Liver (tissue), 9 donors: ENCODE data around the gene NAXE. TPM values are rescaled to one million over a fixed set of nuclear protein-coding genes. Genes with fewer than 3 reads are reported as not detected.

Experiments used
- DNase-seq: peaks from one replicate; pipeline ENCODE4 v3.0.0-alpha.2; 2017; ENCODE audit warnings: low spot score
- H3K27ac ChIP-seq, 2 donors: one replicate each; pipeline ENCODE4 v1.7.0; 2013; ENCODE audit warnings: inconsistent platforms in 2 of 2, low read length in 2 of 2, control low read depth in 1 of 2, low read depth in 1 of 2, mild to moderate bottlenecking in 1 of 2
- H3K27me3 ChIP-seq, 4 donors: one replicate each; pipeline versions ENCODE4 v1.6.1 to v1.7.0; 2013; ENCODE audit warnings: low read length in 3 of 4, inconsistent platforms in 1 of 4, mild to moderate bottlenecking in 1 of 4, moderate library complexity in 1 of 4; ENCODE audit not compliant: control insufficient read depth in 4 of 4, insufficient read depth in 4 of 4
- H3K36me3 ChIP-seq, 4 donors: one replicate each; pipeline versions ENCODE4 v1.6.1 to v1.7.0; 2013; ENCODE audit warnings: low read length in 3 of 4, mild to moderate bottlenecking in 3 of 4, low read depth in 1 of 4, moderate library complexity in 1 of 4; ENCODE audit not compliant: control insufficient read depth in 4 of 4, insufficient read depth in 3 of 4
- H3K4me1 ChIP-seq, 4 donors: one replicate each; pipeline versions ENCODE4 v1.6.1 to v1.7.0; 2013; ENCODE audit warnings: low read length in 3 of 4, mild to moderate bottlenecking in 3 of 4, moderate library complexity in 1 of 4; ENCODE audit not compliant: control insufficient read depth in 4 of 4, insufficient read depth in 4 of 4
- H3K4me3 ChIP-seq, 3 donors: one replicate each; pipeline versions ENCODE4 v1.6.1 to v1.7.0; 2013; ENCODE audit warnings: low read length in 3 of 3, control low read depth in 1 of 3, low read depth in 1 of 3, mild to moderate bottlenecking in 1 of 3
- H3K9ac ChIP-seq, 2 donors: one replicate each; pipeline ENCODE4 v1.7.0; 2013; ENCODE audit warnings: low read length in 2 of 2, mild to moderate bottlenecking in 2 of 2, moderate library complexity in 2 of 2, control low read depth in 1 of 2, low read depth in 1 of 2
- H3K9me3 ChIP-seq, 4 donors: one replicate each; pipeline versions ENCODE4 v1.6.1 to v1.7.0; 2013; ENCODE audit warnings: low read length in 3 of 4; ENCODE audit not compliant: control insufficient read depth in 4 of 4
- EGR1 ChIP-seq, 2 donors: IDR thresholded peaks; 2 replicates each; pipeline ENCODE4 v1.6.1; 2016 to 2018; ENCODE audit warnings: antibody characterized with exemption in 2 of 2, low read depth in 2 of 2
- FOXA1 ChIP-seq: IDR thresholded peaks from 2 replicates; pipeline ENCODE4 v1.6.1; 2016; ENCODE audit warnings: antibody characterized with exemption
- FOXA2 ChIP-seq: IDR thresholded peaks from 2 replicates; pipeline ENCODE4 v1.6.1; 2016; ENCODE audit warnings: antibody characterized with exemption
- HNF4A ChIP-seq, 2 donors: conservative IDR thresholded peaks; 2 replicates each; pipeline ENCODE4 v1.6.1; 2016; ENCODE audit warnings: antibody characterized with exemption in 2 of 2, mild to moderate bottlenecking in 2 of 2
- JUND ChIP-seq, 2 donors: IDR thresholded peaks; 2 replicates each; pipeline ENCODE4 v1.6.1; 2016; ENCODE audit warnings: antibody characterized with exemption in 2 of 2
- MAX ChIP-seq: IDR thresholded peaks from 2 replicates; pipeline ENCODE4 v1.6.1; 2016; ENCODE audit warnings: antibody characterized with exemption
- NR2F2 ChIP-seq: IDR thresholded peaks from 2 replicates; pipeline ENCODE4 v1.6.1; 2016; ENCODE audit warnings: antibody characterized with exemption
- RAD21 ChIP-seq, 2 donors: IDR thresholded peaks; 2 replicates each; pipeline ENCODE4 v1.6.1; 2016; ENCODE audit warnings: antibody characterized with exemption in 2 of 2, mild to moderate bottlenecking in 2 of 2
- REST ChIP-seq: IDR thresholded peaks from 2 replicates; pipeline ENCODE4 v1.6.1; 2016; ENCODE audit warnings: antibody characterized with exemption, mild to moderate bottlenecking
- RXRA ChIP-seq, 2 donors: IDR thresholded peaks; 2 replicates each; pipeline ENCODE4 v1.6.1; 2017 to 2018; ENCODE audit warnings: antibody characterized with exemption in 2 of 2, mild to moderate bottlenecking in 1 of 2
- SP1 ChIP-seq: IDR thresholded peaks from 2 replicates; pipeline ENCODE4 v1.6.1; 2018; ENCODE audit warnings: antibody characterized with exemption, mild to moderate bottlenecking
- TAF1 ChIP-seq: conservative IDR thresholded peaks from 2 replicates; pipeline ENCODE4 v1.6.1; 2016; ENCODE audit warnings: antibody characterized with exemption, mild to moderate bottlenecking
- YY1 ChIP-seq: IDR thresholded peaks from 2 replicates; pipeline ENCODE4 v1.6.1; 2016; ENCODE audit warnings: antibody characterized with exemption, mild to moderate bottlenecking
- WGBS: extraction: QIAGEN DNeasy Blood & Tissue Kit; methylation state at CpG from one replicate; pipeline ENCODE4 v1.1.7; 2013; 5-methylcytosine and 5-hydroxymethylcytosine counted together
- polyA plus RNA-seq, 2 donors: library from polyadenylated mRNA; stranded (reverse) in 1 of 2; unstranded in 1 of 2; fragments of 200-250 nt in 1 of 2; fragments of >200 nt in 1 of 2; fragmentation: Nextera tagmentation in 1 of 2; extraction: Ambion mirVana in 1 of 2; gene quantifications; one replicate each; pipeline versions ENCODE4 v1.2.1 to v1.2.3, GENCODE V29; 2013 to 2015
- total RNA-seq, 2 donors: library from RNA; depleted of rRNA; stranded (reverse); fragments of >200 nt; gene quantifications; one replicate each; pipeline ENCODE4 v1.2.3, GENCODE V29; 2014
- TF ChIP-seq, protein P1 (sequence below): IDR thresholded peaks from 2 replicates; pipeline ENCODE4 v1.6.1; 2016; ENCODE audit warnings: antibody characterized with exemption
- TF ChIP-seq, protein P2 (sequence below): IDR thresholded peaks from 2 replicates; pipeline ENCODE4 v1.6.1; 2016; ENCODE audit warnings: antibody characterized with exemption
- donor health status: healthy.
- donor health status: healthy.
- donor health status: healthy.
- donor health status: healthy.
- donor health status: healthy.

Gene NAXE
- total and polyA plus RNA-seq, 4 donors, result 20.6 to 73.8 (median 46.9) TPM

GRCh38 chr1:156572663-156573018, 18.9 kb upstream of the NAXE start:
- H3K4me1 ChIP-seq, result peaks cover 4 to 11% (median 6%) of the 10 kb centered on the region in 4 donors
- no peak for TF ChIP-seq YY1
- TF ChIP-seq, protein P1, sequence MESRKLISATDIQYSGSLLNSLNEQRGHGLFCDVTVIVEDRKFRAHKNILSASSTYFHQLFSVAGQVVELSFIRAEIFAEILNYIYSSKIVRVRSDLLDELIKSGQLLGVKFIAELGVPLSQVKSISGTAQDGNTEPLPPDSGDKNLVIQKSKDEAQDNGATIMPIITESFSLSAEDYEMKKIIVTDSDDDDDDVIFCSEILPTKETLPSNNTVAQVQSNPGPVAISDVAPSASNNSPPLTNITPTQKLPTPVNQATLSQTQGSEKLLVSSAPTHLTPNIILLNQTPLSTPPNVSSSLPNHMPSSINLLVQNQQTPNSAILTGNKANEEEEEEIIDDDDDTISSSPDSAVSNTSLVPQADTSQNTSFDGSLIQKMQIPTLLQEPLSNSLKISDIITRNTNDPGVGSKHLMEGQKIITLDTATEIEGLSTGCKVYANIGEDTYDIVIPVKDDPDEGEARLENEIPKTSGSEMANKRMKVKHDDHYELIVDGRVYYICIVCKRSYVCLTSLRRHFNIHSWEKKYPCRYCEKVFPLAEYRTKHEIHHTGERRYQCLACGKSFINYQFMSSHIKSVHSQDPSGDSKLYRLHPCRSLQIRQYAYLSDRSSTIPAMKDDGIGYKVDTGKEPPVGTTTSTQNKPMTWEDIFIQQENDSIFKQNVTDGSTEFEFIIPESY, result no peak
- TF ChIP-seq SP1, result no peak
- no peak for TF ChIP-seq FOXA2
- no peak for TF ChIP-seq TAF1
- H3K9ac ChIP-seq, result no peak overlapping the region
- no peak overlapping the region for H3K27ac ChIP-seq
- DNase-seq, result no peak
- H3K9me3 ChIP-seq, result no peaks in the 10 kb centered on the region
- 40% methylated on average over 10 of the region's 10 CpGs for WGBS
- peaks cover 0 to 3% (median 0%) of the 10 kb centered on the region in 4 donors for H3K27me3 ChIP-seq
- H3K36me3 ChIP-seq, result no peaks in the 10 kb centered on the region
- peak overlapping the region in 1 of 3 donors; percentile 29 for H3K4me3 ChIP-seq

DNA sequence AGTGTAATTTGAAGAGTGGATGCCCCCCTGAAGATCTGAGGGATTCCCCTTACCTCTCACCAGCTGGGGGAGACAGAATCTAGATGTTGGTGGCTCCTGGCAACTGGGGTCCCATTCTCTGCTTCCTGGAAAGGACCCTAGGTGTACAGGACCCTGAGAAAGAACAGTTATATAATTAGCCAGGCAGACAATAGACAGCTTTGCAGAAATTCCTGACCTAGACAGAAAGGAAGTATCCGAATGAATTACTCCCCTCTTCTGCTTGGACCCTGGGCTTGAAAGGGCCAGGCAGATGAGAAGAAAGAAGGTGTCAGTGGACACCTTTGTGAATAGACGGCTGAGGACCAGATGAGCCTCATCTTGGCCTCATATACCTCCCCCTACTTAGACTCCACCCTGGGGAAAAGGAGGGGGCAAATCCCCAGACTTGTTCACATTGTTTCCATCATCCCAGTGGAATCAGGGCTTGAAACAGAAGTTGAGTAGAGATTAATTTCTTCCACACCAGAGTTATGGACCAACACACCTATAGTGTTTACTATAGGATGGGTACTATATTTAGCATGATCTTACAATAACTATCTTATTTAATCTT, 17.4 kb upstream of the NAXE start:
- TF ChIP-seq SP1, result no peak
- TF ChIP-seq RXRA (IDR thresholded peaks at IDR 0.05), result no peak
- no peak for TF ChIP-seq FOXA1
- no peak for TF ChIP-seq YY1
- no peak for TF ChIP-seq JUND (IDR thresholded peaks at IDR 0.05)
- TF ChIP-seq EGR1 (IDR thresholded peaks at IDR 0.05; ENCODE audit: low read depth in 2 of 2), result no peak
- no peak for TF ChIP-seq HNF4A (conservative IDR thresholded peaks at IDR 0.05)
- TF ChIP-seq, protein P1, result no peak
- no peak for TF ChIP-seq RAD21 (IDR thresholded peaks at IDR 0.05)
- TF ChIP-seq, protein P2, sequence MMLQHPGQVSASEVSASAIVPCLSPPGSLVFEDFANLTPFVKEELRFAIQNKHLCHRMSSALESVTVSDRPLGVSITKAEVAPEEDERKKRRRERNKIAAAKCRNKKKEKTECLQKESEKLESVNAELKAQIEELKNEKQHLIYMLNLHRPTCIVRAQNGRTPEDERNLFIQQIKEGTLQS, result no peak
- WGBS, result 61% methylated on average over 2 of the region's 2 CpGs
- peaks cover 4 to 11% (median 6%) of the 10 kb centered on the region in 4 donors for H3K4me1 ChIP-seq

DNA sequence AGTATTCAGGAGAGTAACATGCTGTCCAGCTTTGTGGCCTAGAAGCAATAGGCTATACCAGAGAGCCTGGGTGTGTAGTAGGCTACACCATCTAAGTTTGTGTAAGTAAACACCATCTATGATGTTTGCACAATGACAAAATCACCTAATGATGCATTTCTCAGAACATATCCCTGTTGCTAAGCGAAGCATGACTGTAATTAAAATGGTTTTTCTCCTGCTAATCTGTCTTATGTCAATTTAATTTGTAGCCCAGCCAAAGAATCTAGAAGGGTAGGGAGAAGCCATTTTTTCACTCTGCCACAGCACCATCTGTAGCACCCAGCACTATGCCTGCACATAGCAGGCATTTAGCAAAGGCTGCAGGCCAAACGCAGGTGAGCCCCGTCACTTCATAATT, 14.0 kb upstream of the NAXE start:
- no peak overlapping the region for H3K27ac ChIP-seq
- no peak overlapping the region for H3K9ac ChIP-seq
- no peaks in the 10 kb centered on the region for H3K27me3 ChIP-seq
- 91% methylated on average over 3 of the region's 3 CpGs for WGBS
- DNase-seq, result no peak
- TF ChIP-seq HNF4A (conservative IDR thresholded peaks at IDR 0.05) (no peak), RAD21 (IDR thresholded peaks at IDR 0.05) (no peak), YY1 (no peak), TAF1 (no peak), FOXA2 (no peak), MAX (no peak), RXRA (IDR thresholded peaks at IDR 0.05) (no peak), SP1 (no peak), REST (no peak), NR2F2 (no peak)
- TF ChIP-seq, protein P2, result no peak
- no peak overlapping the region for H3K4me3 ChIP-seq
- peaks cover 0 to 2% (median under 1%) of the 10 kb centered on the region in 4 donors for H3K4me1 ChIP-seq
- no peaks in the 10 kb centered on the region for H3K9me3 ChIP-seq
- H3K36me3 ChIP-seq, result no peaks in the 10 kb centered on the region

More for the DNA sequence above, 17.4 kb upstream of the NAXE start:
- Histone ChIP-seq H3K9ac (no peak overlapping the region), H3K4me3 (no peak overlapping the region), H3K9me3 (no peaks in the 10 kb centered on the region), H3K27ac (no peak overlapping the region), H3K36me3 (no peaks in the 10 kb centered on the region), H3K27me3 (peaks cover 0 to 3% (median 0%) of the 10 kb centered on the region in 4 donors)
- DNase-seq, result no peak
